CD14-positive monocyte (primary cell): ENCODE data around the gene OTULIN. TPM values are rescaled to one million over a fixed set of nuclear protein-coding genes. Genes with fewer than 3 reads are reported as not detected.

Experiments used
- DNase-seq, 3 donors: peaks; one replicate each; pipeline ENCODE4 v3.0.0-alpha.2; 2011 to 2022
- H2AFZ ChIP-seq: 2 replicates; pipeline ENCODE4 v1.6.0; 2012; ENCODE audit warnings: mild to moderate bottlenecking, low read depth, low read length, inconsistent platforms; ENCODE audit not compliant: insufficient read depth, poor library complexity, severe bottlenecking
- H3K27ac ChIP-seq, 2 donors: 1 replicate in 1 of 2; 2 replicates in 1 of 2; pipeline ENCODE4 v1.5.1; 2012 to 2013; ENCODE audit warnings: low read length in 2 of 2, control low read depth in 1 of 2, inconsistent platforms in 1 of 2, low read depth in 1 of 2, mild to moderate bottlenecking in 1 of 2
- H3K27me3 ChIP-seq, 2 donors: one replicate each; pipeline versions ENCODE4 v1.6.0 to v1.6.1; 2011 to 2013; ENCODE audit warnings: low read length in 2 of 2; ENCODE audit not compliant: control insufficient read depth in 2 of 2, insufficient read depth in 2 of 2
- H3K36me3 ChIP-seq, 2 donors: replicated peaks in 1 of 2; 1 replicate in 1 of 2; 2 replicates in 1 of 2; pipeline versions ENCODE4 v1.5.1 to v1.6.1; 2012 to 2013; ENCODE audit warnings: low read length in 2 of 2, control low read depth in 1 of 2, inconsistent platforms in 1 of 2, mild to moderate bottlenecking in 1 of 2; ENCODE audit not compliant: insufficient read depth in 2 of 2, control insufficient read depth in 1 of 2
- H3K4me1 ChIP-seq, 2 donors: 1 replicate in 1 of 2; 2 replicates in 1 of 2; pipeline versions ENCODE4 v1.5.1 to v1.6.1; 2012 to 2013; ENCODE audit warnings: low read length in 2 of 2, control low read depth in 1 of 2, inconsistent platforms in 1 of 2, mild to moderate bottlenecking in 1 of 2, moderate library complexity in 1 of 2; ENCODE audit not compliant: insufficient read depth in 2 of 2, control insufficient read depth in 1 of 2
- H3K4me2 ChIP-seq: replicated peaks from 2 replicates; pipeline ENCODE3; 2012; ENCODE audit warnings: low read length, moderate library complexity, mild to moderate bottlenecking; ENCODE audit not compliant: poor library complexity, severe bottlenecking; ENCODE audit errors: extremely low read depth
- H3K4me3 ChIP-seq, 3 experiments: fragments of 200-600 bp in 1 of 3; sonication (generic) in 1 of 3; replicated peaks in 1 of 3; 1 replicate in 2 of 3; 2 replicates in 1 of 3; pipeline ENCODE4 v1.5.1; 2011 to 2013; ENCODE audit warnings: low read length in 3 of 3, mild to moderate bottlenecking in 3 of 3, control low read depth in 2 of 3, low read depth in 2 of 3, inconsistent platforms in 1 of 3, moderate library complexity in 1 of 3
- H3K79me2 ChIP-seq: 2 replicates; pipeline ENCODE4 v1.6.0; 2012; ENCODE audit warnings: mild to moderate bottlenecking, control low read depth, inconsistent platforms, low read length, moderate library complexity; ENCODE audit not compliant: insufficient read depth
- H3K9ac ChIP-seq: 2 replicates; pipeline ENCODE4 v1.6.0; 2017; ENCODE audit warnings: low read length, mild to moderate bottlenecking; ENCODE audit not compliant: insufficient read depth, poor library complexity, severe bottlenecking
- H3K9me3 ChIP-seq, 2 donors: replicated peaks in 1 of 2; 1 replicate in 1 of 2; 2 replicates in 1 of 2; pipeline versions ENCODE4 v1.5.1 to v1.6.1; 2012 to 2013; ENCODE audit warnings: low read length in 2 of 2, control low read depth in 1 of 2; ENCODE audit not compliant: control insufficient read depth in 1 of 2, insufficient read depth in 1 of 2
- H4K20me1 ChIP-seq: 2 replicates; pipeline ENCODE4 v1.6.0; 2012; ENCODE audit warnings: mild to moderate bottlenecking, low read length, control low read depth, moderate library complexity; ENCODE audit not compliant: insufficient read depth
- H3K27ac Mint-ChIP-seq, 7 donors: one replicate each; pipeline ENCODE4 v1.8.0; 2020; ENCODE audit warnings: mild to moderate bottlenecking in 7 of 7, mixed read lengths in 7 of 7, moderate library complexity in 6 of 7, inconsistent platforms in 2 of 7
- H3K27me3 Mint-ChIP-seq, 3 donors: one replicate each; pipeline ENCODE4 v1.8.0; 2021 to 2022; ENCODE audit warnings: low read depth in 3 of 3, mild to moderate bottlenecking in 3 of 3, mixed read lengths in 3 of 3, moderate library complexity in 3 of 3, inconsistent platforms in 1 of 3
- H3K36me3 Mint-ChIP-seq, 2 donors: one replicate each; pipeline ENCODE4 v1.8.0; 2020; ENCODE audit warnings: mixed read lengths in 2 of 2, inconsistent platforms in 1 of 2, mild to moderate bottlenecking in 1 of 2
- H3K4me1 Mint-ChIP-seq: one replicate; pipeline ENCODE4 v1.8.0; 2020; ENCODE audit warnings: mild to moderate bottlenecking, mixed read lengths
- H3K4me3 Mint-ChIP-seq, 2 donors: one replicate each; pipeline ENCODE4 v1.8.0; 2020; ENCODE audit warnings: mild to moderate bottlenecking in 2 of 2, mixed read lengths in 2 of 2, moderate library complexity in 1 of 2
- H3K9me3 Mint-ChIP-seq, 7 donors: one replicate each; pipeline ENCODE4 v1.8.0; 2020 to 2022; ENCODE audit warnings: mixed read lengths in 7 of 7, mild to moderate bottlenecking in 6 of 7, moderate library complexity in 6 of 7, inconsistent platforms in 2 of 7
- WGBS: methylation state at CpG from one replicate; pipeline ENCODE4 v1.1.5; 2013; ENCODE audit warnings: missing lambda C conversion rate; ENCODE audit not compliant: insufficient coverage; 5-methylcytosine and 5-hydroxymethylcytosine counted together
- intact Hi-C, 2 donors: fragments of 100-400 bp; cut with micrococcal nuclease; formaldehyde crosslinking; loops; one replicate each; pipeline versions ENCODE4 v1.15.0 to v1.15.1; 2023
- polyA plus RNA-seq, 3 donors: library from polyadenylated mRNA; depleted of rRNA in 1 of 3; unstranded in 2 of 3; stranded (reverse) in 1 of 3; fragments of 300-500 nt in 2 of 3; fragments of >200 nt in 1 of 3; fragmentation: Illumina TruSeq in 2 of 3; gene quantifications; 1 replicate in 2 of 3; 2 replicates in 1 of 3; pipeline ENCODE4 v1.2.3, GENCODE V29; 2012 to 2021
- TF ChIP-seq, protein P1 (sequence below): fragments of 200-600 bp; IDR thresholded peaks from one replicate; pipeline ENCODE4 v1.8.0; 2022; ENCODE audit warnings: antibody characterized with exemption, mild to moderate bottlenecking

OTULIN gene
- polyA plus RNA-seq, 3 donors = 13.7 to 14.2 (median 14.0) TPM

GRCh38 chr5:14695152-14695551 lies 30.6 kb downstream of the OTULIN start:
- Histone ChIP-seq H3K79me2 (no peaks in the 10 kb centered on the region), H3K27me3 (no peaks in the 10 kb centered on the region), H3K4me2 (no peak overlapping the region), H3K4me1 (no peaks in the 10 kb centered on the region), H3K36me3 (peaks cover 81 to 100% of the 10 kb centered on the region in 2 donors), H3K9ac (no peak overlapping the region), H3K4me3 (no peak overlapping the region), H3K27ac (no peak overlapping the region), H2AFZ (no peak overlapping the region), H3K9me3 (peaks cover 4% of the 10 kb centered on the region in 2 donors), H4K20me1 (peaks cover 55% of the 10 kb centered on the region)
- TF ChIP-seq, protein P1, sequence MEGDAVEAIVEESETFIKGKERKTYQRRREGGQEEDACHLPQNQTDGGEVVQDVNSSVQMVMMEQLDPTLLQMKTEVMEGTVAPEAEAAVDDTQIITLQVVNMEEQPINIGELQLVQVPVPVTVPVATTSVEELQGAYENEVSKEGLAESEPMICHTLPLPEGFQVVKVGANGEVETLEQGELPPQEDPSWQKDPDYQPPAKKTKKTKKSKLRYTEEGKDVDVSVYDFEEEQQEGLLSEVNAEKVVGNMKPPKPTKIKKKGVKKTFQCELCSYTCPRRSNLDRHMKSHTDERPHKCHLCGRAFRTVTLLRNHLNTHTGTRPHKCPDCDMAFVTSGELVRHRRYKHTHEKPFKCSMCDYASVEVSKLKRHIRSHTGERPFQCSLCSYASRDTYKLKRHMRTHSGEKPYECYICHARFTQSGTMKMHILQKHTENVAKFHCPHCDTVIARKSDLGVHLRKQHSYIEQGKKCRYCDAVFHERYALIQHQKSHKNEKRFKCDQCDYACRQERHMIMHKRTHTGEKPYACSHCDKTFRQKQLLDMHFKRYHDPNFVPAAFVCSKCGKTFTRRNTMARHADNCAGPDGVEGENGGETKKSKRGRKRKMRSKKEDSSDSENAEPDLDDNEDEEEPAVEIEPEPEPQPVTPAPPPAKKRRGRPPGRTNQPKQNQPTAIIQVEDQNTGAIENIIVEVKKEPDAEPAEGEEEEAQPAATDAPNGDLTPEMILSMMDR = no peak
- Mint-ChIP-seq H3K36me3 (peaks cover 90 to 94% of the 10 kb centered on the region in 2 donors), H3K27ac (no peak overlapping the region), H3K4me1 (no peaks in the 10 kb centered on the region), H3K4me3 (no peak overlapping the region), H3K9me3 (peaks cover 2 to 3% (median 3%) of the 10 kb centered on the region in 7 donors), H3K27me3 (no peaks in the 10 kb centered on the region)
- no peak for DNase-seq
- intact Hi-C loops = no loop called here
- 100% methylated on average over 1 of the region's 2 CpGs for WGBS

DNA sequence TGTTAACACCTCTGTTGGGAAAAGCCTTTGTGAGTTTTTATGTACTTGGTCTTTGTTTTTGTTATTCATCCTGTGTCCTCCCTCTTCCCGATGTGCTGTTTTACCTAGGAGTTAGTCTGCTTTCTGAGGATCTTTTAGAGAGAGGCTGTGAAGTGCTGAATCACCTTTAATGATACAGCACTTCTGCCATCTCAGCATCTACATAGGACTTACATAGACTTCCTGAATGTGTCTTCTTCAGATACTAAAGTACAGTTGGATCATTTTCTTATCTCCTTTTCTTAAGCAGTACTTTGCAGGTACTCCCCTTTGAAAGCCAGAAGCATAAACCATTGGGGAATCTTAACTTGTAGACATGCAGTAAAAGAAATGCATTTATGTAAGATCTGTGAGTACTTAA lies 31.5 kb downstream of the OTULIN start:
- Histone ChIP-seq H3K79me2 (no peaks in the 10 kb centered on the region), H3K9me3 (no peaks in the 10 kb centered on the region), H4K20me1 (peaks cover 56% of the 10 kb centered on the region), H3K27me3 (no peaks in the 10 kb centered on the region), H3K4me3 (no peak overlapping the region), H3K9ac (no peak overlapping the region), H3K27ac (no peak overlapping the region), H2AFZ (no peak overlapping the region), H3K4me1 (peaks cover 5% of the 10 kb centered on the region in 2 donors), H3K4me2 (no peak overlapping the region), H3K36me3 (peaks cover 72 to 93% of the 10 kb centered on the region in 2 donors)
- peaks cover 5% of the 10 kb centered on the region for H3K4me1 Mint-ChIP-seq
- WGBS = no CpG with 5 or more reads among the region's 1 CpG
- no peaks in the 10 kb centered on the region for H3K9me3 Mint-ChIP-seq
- no peaks in the 10 kb centered on the region for H3K27me3 Mint-ChIP-seq
- DNase-seq = no peak
- peaks cover 82 to 86% of the 10 kb centered on the region in 2 donors for H3K36me3 Mint-ChIP-seq
- intact Hi-C loops = no loop called here
- no peak overlapping the region for H3K27ac Mint-ChIP-seq
- TF ChIP-seq, protein P1 = no peak
- H3K4me3 Mint-ChIP-seq = no peak overlapping the region
